AG04450 (cell line): Measurements from ENCODE around the gene CAPN1. TPM values are rescaled to one million over a fixed set of nuclear protein-coding genes. Genes with fewer than 3 reads are reported as not detected.

Experiments used
- CTCF ChIA-PET: fragments of 300-600, 350-600 bp; formaldehyde crosslinking; extraction: SDS; loops from one replicate; lab custom pipeline; 2022; ENCODE audit warnings: antibody characterized with exemption, inconsistent platforms; lab: Charles Lee
- POLR2A ChIA-PET: fragments of 350-600 bp; formaldehyde crosslinking; extraction: SDS; loops from one replicate; lab custom pipeline; 2021; ENCODE audit warnings: antibody characterized with exemption, inconsistent platforms; lab: Yijun Ruan, JAX
- DNase-seq: peaks from one replicate; pipeline ENCODE4 v3.0.0-alpha.2; 2011; ENCODE audit warnings: low read depth, low spot score
- H3K27ac ChIP-seq: one replicate; pipeline ENCODE4 v1.5.1; 2012; ENCODE audit warnings: low read depth, low read length, control low read depth
- H3K27me3 ChIP-seq: one replicate; pipeline ENCODE4 v1.6.0; 2012; ENCODE audit warnings: low read length; ENCODE audit not compliant: control insufficient read depth, insufficient read depth
- H3K4me3 ChIP-seq: 2 replicates; pipeline ENCODE4 v1.5.1; 2011; ENCODE audit warnings: mild to moderate bottlenecking, low read depth, low read length, control low read depth
- H3K9me3 ChIP-seq: 2 replicates; pipeline ENCODE4 v1.5.1; 2012; ENCODE audit warnings: low read length; ENCODE audit not compliant: control insufficient read depth, insufficient read depth
- CTCF ChIP-seq: IDR thresholded peaks from 2 replicates; pipeline ENCODE4 v1.5.1; 2011; ENCODE audit warnings: low read depth, low read length, control low read depth, inconsistent platforms
- polyA plus RNA-seq: library from polyadenylated mRNA; depleted of rRNA; stranded (reverse); fragments of >200 nt; gene quantifications from 2 replicates; pipeline ENCODE4 v1.2.3, GENCODE V29; 2011

Gene CAPN1
- polyA plus RNA-seq, 1 experiment, result 84.1 TPM

- no peak overlapping the region for H3K27ac ChIP-seq
- ChIA-PET POLR2A (interaction anchor here (0.6 kb wide), 1 partner anchor 9 kb away, joined by 3 read pairs; no protein-coding TSS in a partner anchor), CTCF (no interaction called here)
- H3K4me3 ChIP-seq, result no peak overlapping the region
- no peaks in the 10 kb centered on the region for H3K27me3 ChIP-seq
- no peak for TF ChIP-seq CTCF
- no peaks in the 10 kb centered on the region for H3K9me3 ChIP-seq
- DNase-seq, result no peak
These were observed 6.8 kb downstream of the CAPN1 start for GRCh38 chr11:65188486-65188885.

- ChIA-PET POLR2A (interaction anchor here (0.6 kb wide), 1 partner anchor 144 kb away, joined by 3 read pairs; the partner anchor contains the start of gene DPF2), CTCF (interaction anchor here (0.6 kb wide), 2 partner anchors 11 to 164 kb away, joined by 3 to 9 read pairs; no protein-coding TSS in a partner anchor)
- Histone ChIP-seq H3K27me3 (no peaks in the 10 kb centered on the region), H3K4me3 (no peak overlapping the region), H3K27ac (no peak overlapping the region), H3K9me3 (no peaks in the 10 kb centered on the region)
- TF ChIP-seq CTCF, result no peak
- no peak for DNase-seq
These were observed 7.5 kb downstream of the CAPN1 start for GRCh38 chr11:65189191-65189590.

GRCh38 chr11:65194564-65194963 is 12.8 kb downstream of the CAPN1 start:
- DNase-seq, result no peak
- POLR2A ChIA-PET, result no interaction called here

GRCh38 chr11:65204143-65204542 is 22.4 kb downstream of the CAPN1 start:
- CTCF ChIA-PET, result interaction anchor here (0.6 to 2.1 kb wide), 8 partner anchors 11 to 125 kb away, joined by 3 to 9 read pairs (median 3); partner anchors contain the start of gene CAPN1
- Histone ChIP-seq H3K27me3 (no peaks in the 10 kb centered on the region), H3K9me3 (no peaks in the 10 kb centered on the region; the same call in 1 of the 2 replicates), H3K4me3 (no peak overlapping the region), H3K27ac (no peak overlapping the region)
- POLR2A ChIA-PET, result interaction anchor here (0.9 kb wide), 1 partner anchor 21 kb away, joined by 3 read pairs; no protein-coding TSS in a partner anchor
- DNase-seq, result no peak
- no peak for TF ChIP-seq CTCF

More at GRCh38 chr11:65194564-65194963, 12.8 kb downstream of the CAPN1 start:
- no peaks in the 10 kb centered on the region for H3K27me3 ChIP-seq
- TF ChIP-seq CTCF, result no peak
- no peaks in the 10 kb centered on the region for H3K9me3 ChIP-seq
- no peak overlapping the region for H3K4me3 ChIP-seq
- no peak overlapping the region for H3K27ac ChIP-seq
- CTCF ChIA-PET, result no interaction called here
